MM.1S (cell line): ENCODE measurements around the gene BARX2.

Experiments
- DNase-seq: peaks from one replicate; pipeline ENCODE4 v3.0.0-alpha.2; 2015
- H2AFZ ChIP-seq: fragments of 300-600 bp; sonication (generic); 2 replicates; pipeline ENCODE4 v1.6.0; 2016; ENCODE audit warnings: antibody characterized with exemption, low read length
- H3F3A ChIP-seq: fragments of 300-600 bp; sonication (generic); 2 replicates; pipeline ENCODE4 v1.6.1; 2016; ENCODE audit warnings: mild to moderate bottlenecking, antibody characterized with exemption, low read length, moderate library complexity, mixed read lengths; ENCODE audit not compliant: insufficient read depth
- H3K27ac ChIP-seq: fragments of 300-600 bp; sonication (generic); 2 replicates; pipeline ENCODE4 v1.5.1; 2016; ENCODE audit warnings: mild to moderate bottlenecking, low read length
- H3K27me3 ChIP-seq: fragments of 300-600 bp; sonication (generic); replicated peaks from 2 replicates; pipeline ENCODE4 v1.6.0; 2016; ENCODE audit warnings: low read length; ENCODE audit not compliant: insufficient read depth
- H3K36me3 ChIP-seq: fragments of 300-600 bp; sonication (generic); replicated peaks from 2 replicates; pipeline ENCODE4 v1.6.1; 2016; ENCODE audit warnings: mild to moderate bottlenecking, low read length, mixed read lengths; ENCODE audit not compliant: insufficient read depth
- H3K4me1 ChIP-seq: fragments of 300-600 bp; sonication (generic); 2 replicates; pipeline ENCODE4 v1.6.1; 2016; ENCODE audit warnings: low read length, mixed read lengths
- H3K4me2 ChIP-seq: fragments of 300-600 bp; sonication (generic); 2 replicates; pipeline ENCODE4 v1.6.0; 2016; ENCODE audit warnings: low read depth, low read length
- H3K4me3 ChIP-seq: fragments of 300-600 bp; sonication (generic); 2 replicates; pipeline ENCODE4 v1.5.1; 2016; ENCODE audit warnings: low read length, mixed read lengths
- H3K79me2 ChIP-seq: fragments of 300-600 bp; sonication (generic); 2 replicates; pipeline ENCODE4 v1.6.1; 2016; ENCODE audit warnings: mixed run types, low read length, mixed read lengths
- H3K9ac ChIP-seq: fragments of 300-600 bp; sonication (generic); 2 replicates; pipeline ENCODE4 v1.6.1; 2016; ENCODE audit warnings: low read length, mixed read lengths
- H3K9me2 ChIP-seq: fragments of 300-600 bp; sonication (generic); replicated peaks from 2 replicates; pipeline ENCODE4 v1.6.1; 2016; ENCODE audit warnings: mild to moderate bottlenecking, low read length, mixed read lengths; ENCODE audit not compliant: insufficient read depth
- H3K9me3 ChIP-seq: fragments of 300-600 bp; sonication (generic); replicated peaks from 2 replicates; pipeline ENCODE4 v1.6.1; 2016; ENCODE audit warnings: mild to moderate bottlenecking, low read length, mixed read lengths; ENCODE audit not compliant: insufficient read depth
- H4K20me1 ChIP-seq: fragments of 300-600 bp; sonication (generic); 2 replicates; pipeline ENCODE4 v1.6.1; 2016; ENCODE audit warnings: mild to moderate bottlenecking, low read length, moderate library complexity, mixed read lengths; ENCODE audit not compliant: insufficient read depth
- CTCF ChIP-seq: fragments of 300-600 bp; sonication (generic); IDR thresholded peaks from 2 replicates; pipeline ENCODE4 v1.5.1; 2016; ENCODE audit warnings: antibody characterized with exemption, low read length, mixed read lengths
- EZH2 ChIP-seq: fragments of 300-600 bp; sonication (generic); optimal IDR thresholded peaks from 2 replicates; pipeline ENCODE3; 2017; ENCODE audit warnings: low read depth, mild to moderate bottlenecking, antibody characterized with exemption, low read length, mixed read lengths
- EZH2phosphoT487 ChIP-seq: fragments of 300-600 bp; sonication (generic); IDR thresholded peaks from 2 replicates; pipeline ENCODE4 v1.6.1; 2018; ENCODE audit warnings: antibody characterized with exemption, low read length

BARX2 gene

DNA sequence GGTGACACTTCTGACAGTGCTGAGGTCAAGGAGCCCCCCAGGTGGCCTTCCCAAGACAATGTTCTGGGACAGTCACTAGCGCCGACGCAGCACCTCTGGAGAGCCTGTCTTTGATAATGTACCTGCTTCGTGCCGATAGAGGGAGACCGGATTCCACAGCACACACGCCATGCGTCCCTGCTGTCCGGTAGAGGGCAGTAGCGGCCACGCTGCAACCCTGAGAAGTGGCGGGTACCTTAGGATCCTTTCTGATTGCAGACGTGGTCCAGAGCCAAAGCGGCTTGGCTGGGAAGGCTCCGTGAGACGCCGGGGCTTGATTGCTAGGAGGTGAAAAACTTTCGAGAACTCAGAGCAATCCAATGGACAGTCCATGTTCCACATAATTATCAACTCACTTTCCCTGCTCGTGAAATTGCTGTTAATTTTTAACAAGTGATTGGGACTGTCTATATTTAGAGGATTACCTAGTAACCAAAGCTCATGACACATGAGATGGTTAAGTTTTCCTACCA, 11.4 kb upstream of the BARX2 start:
- Histone ChIP-seq H3K79me2 (no peaks in the 10 kb centered on the region), H3K27me3 (no peaks in the 10 kb centered on the region), H3K4me2 (peak overlapping the region; percentile 71), H3K9me2 (no peaks in the 10 kb centered on the region), H3K36me3 (no peaks in the 10 kb centered on the region), H3K4me1 (peaks cover 39% of the 10 kb centered on the region), H3K27ac (no peak overlapping the region), H3K9ac (peak overlapping the region; percentile 39; the same call in 1 of the 2 replicates), H4K20me1 (no peaks in the 10 kb centered on the region), H3K9me3 (no peaks in the 10 kb centered on the region), H2AFZ (peak overlapping the region; percentile 55), H3K4me3 (peak overlapping the region; percentile 48), H3F3A (peaks cover 22% of the 10 kb centered on the region)
- TF ChIP-seq CTCF (peak; percentile 100), EZH2phosphoT487 (no peak), EZH2 (no peak)
- DNase-seq: peak; percentile 92

- no peaks in the 10 kb centered on the region for H3K36me3 ChIP-seq
- peaks cover 32% of the 10 kb centered on the region for H3F3A ChIP-seq
- H2AFZ ChIP-seq: no peak overlapping the region
- no peak overlapping the region for H3K9ac ChIP-seq
- TF ChIP-seq CTCF (no peak), EZH2phosphoT487 (no peak), EZH2 (no peak)
- no peak overlapping the region for H3K27ac ChIP-seq
- H3K27me3 ChIP-seq: no peaks in the 10 kb centered on the region
- no peak for DNase-seq
- no peak overlapping the region for H3K4me3 ChIP-seq
- H4K20me1 ChIP-seq: no peaks in the 10 kb centered on the region
- H3K4me1 ChIP-seq: peaks cover 49% of the 10 kb centered on the region
- no peaks in the 10 kb centered on the region for H3K9me3 ChIP-seq
- no peaks in the 10 kb centered on the region for H3K79me2 ChIP-seq
- H3K4me2 ChIP-seq: no peak overlapping the region
- no peaks in the 10 kb centered on the region for H3K9me2 ChIP-seq
Observed at GRCh38 chr11:129365816-129366215, 9.8 kb upstream of the BARX2 start.

- Histone ChIP-seq H3K9ac (no peak overlapping the region), H3K79me2 (no peaks in the 10 kb centered on the region), H3K4me1 (peaks cover 49% of the 10 kb centered on the region), H3K4me2 (no peak overlapping the region), H3K4me3 (no peak overlapping the region), H4K20me1 (no peaks in the 10 kb centered on the region), H3K9me2 (no peaks in the 10 kb centered on the region), H3F3A (peaks cover 32% of the 10 kb centered on the region), H2AFZ (no peak overlapping the region), H3K27ac (no peak overlapping the region), H3K9me3 (no peaks in the 10 kb centered on the region), H3K27me3 (no peaks in the 10 kb centered on the region), H3K36me3 (no peaks in the 10 kb centered on the region)
- TF ChIP-seq CTCF (no peak), EZH2 (no peak)
- DNase-seq: no peak
Observed at GRCh38 chr11:129366737-129367597, 8.7 kb upstream of the BARX2 start.
